Loucy (cell line): ENCODE results near the gene CHST11.

ENCODE experiments used
- EZH2phosphoT487 ChIP-seq: fragments of 200-600 bp; IDR thresholded peaks from 2 replicates; pipeline ENCODE4 v1.6.1; 2018; ENCODE audit warnings: antibody characterized with exemption, mild to moderate bottlenecking, moderate library complexity, borderline replicate concordance
- TF ChIP-seq, protein P1 (sequence below): fragments of 200-600 bp; sonication (generic); conservative IDR thresholded peaks from 2 replicates; pipeline ENCODE4 v1.5.1; 2014; ENCODE audit warnings: mild to moderate bottlenecking, antibody characterized with exemption, low read length

GRCh38 chr12:104714369-104714768, 257.6 kb downstream of the CHST11 start:
- TF ChIP-seq, protein P1, sequence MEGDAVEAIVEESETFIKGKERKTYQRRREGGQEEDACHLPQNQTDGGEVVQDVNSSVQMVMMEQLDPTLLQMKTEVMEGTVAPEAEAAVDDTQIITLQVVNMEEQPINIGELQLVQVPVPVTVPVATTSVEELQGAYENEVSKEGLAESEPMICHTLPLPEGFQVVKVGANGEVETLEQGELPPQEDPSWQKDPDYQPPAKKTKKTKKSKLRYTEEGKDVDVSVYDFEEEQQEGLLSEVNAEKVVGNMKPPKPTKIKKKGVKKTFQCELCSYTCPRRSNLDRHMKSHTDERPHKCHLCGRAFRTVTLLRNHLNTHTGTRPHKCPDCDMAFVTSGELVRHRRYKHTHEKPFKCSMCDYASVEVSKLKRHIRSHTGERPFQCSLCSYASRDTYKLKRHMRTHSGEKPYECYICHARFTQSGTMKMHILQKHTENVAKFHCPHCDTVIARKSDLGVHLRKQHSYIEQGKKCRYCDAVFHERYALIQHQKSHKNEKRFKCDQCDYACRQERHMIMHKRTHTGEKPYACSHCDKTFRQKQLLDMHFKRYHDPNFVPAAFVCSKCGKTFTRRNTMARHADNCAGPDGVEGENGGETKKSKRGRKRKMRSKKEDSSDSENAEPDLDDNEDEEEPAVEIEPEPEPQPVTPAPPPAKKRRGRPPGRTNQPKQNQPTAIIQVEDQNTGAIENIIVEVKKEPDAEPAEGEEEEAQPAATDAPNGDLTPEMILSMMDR = no peak
- no peak for TF ChIP-seq EZH2phosphoT487
